Activated CD4-positive, alpha-beta T cell treated with anti-CD3 and anti-CD28 coated beads, Interleukin-2, Interleukin-6, amounts not matched to agents 100 ng/mL and 50 ng/mL, durations not matched to agents 16 hours and 8 hours (primary cell): ENCODE measurements around the gene SOX6.

Experiments used
- DNase-seq: peaks from one replicate; pipeline ENCODE4 v3.0.0-alpha.2; 2020

Gene SOX6

DNA sequence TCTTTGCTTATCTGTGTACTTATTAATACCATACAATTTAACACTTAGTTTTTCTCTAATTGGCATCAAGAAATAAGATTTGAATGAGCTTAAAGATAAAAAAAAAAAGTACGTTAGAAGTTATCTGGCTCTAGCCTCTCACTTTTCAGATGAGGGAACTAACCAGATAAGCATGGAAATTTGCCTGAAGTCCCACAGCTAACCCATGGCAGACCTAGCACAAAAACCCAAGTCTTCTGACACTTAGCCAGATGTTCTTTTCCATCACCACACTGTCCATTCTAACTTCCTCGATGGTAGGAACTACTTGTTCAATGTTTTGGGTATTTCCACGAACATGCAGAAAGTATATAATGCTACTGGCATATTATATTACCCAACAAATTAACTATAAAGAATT lies 7.4 kb upstream of the SOX6 start:
- no peak for DNase-seq

DNA sequence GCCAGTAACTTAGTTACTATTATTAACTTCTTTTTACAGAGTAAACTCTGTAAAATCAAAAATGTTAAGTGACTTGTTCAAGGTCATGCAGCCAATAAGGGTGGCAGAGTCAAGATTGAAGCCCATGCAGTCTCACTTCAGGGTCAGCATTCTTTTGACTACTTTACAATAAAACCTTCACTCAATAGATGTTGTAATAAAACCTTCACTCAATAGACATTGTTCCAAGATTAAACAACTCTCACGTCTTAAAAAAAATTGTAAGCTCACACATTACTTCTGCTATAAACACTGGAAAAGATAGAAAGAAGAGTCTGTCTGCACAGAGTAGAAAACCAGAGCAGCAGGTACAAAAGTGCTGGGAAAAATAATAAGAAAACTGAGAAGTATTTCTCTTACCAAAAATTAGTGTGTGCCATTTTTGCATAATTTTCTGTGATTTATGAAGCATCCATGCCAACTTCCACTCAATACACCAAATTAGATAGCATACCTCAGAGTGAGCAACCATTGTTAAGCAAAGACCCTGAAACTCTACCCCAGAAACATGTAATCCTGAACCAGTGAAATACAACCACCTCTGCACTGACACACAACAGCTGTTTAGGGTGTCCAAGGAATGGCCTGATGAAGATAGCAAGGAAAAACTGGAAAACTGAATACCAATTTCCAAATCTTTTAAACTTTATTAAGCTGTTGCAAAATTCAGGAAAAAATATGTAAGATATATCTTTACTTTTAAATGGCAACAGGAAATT lies 4.9 kb upstream of the SOX6 start:
- DNase-seq: no peak

DNA sequence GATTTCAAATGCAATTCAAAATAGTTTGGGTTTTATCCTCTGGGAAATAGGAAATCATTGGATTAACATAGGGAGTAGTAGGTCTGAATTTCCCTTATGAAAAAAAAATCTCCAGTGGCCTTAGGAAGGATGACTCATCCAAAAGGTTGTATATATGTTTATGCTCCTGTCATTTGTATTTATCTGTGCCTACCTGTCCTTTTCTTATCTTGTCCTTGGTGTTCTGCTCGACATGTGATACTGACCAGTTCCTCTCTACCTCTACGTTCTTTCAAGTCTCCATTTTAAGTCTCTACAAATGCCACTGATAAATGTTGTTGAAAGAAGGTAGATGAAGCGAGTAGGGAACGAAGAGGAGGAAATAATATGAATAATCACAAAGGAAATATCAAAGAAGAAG lies 3.0 kb upstream of the SOX6 start:
- no peak for DNase-seq

DNA sequence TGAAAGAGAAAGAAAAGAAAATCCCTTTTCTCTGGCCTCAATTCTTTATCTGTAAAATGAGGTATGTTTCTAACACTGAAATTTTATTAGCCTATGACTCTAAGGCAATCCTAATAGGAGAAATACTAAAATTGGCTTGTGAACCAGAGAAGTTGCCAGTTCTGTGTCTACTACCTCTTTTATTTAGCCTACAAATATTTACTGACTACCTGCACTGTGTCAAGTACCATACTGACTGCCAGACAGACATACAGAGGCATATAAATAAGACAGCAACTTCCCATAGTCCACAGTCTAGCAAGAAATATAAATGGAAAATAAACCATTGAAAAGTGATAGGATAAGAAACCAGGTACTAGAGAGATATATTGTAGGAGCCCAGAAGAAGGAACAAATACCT lies 2.4 kb upstream of the SOX6 start:
- DNase-seq: no peak

DNA sequence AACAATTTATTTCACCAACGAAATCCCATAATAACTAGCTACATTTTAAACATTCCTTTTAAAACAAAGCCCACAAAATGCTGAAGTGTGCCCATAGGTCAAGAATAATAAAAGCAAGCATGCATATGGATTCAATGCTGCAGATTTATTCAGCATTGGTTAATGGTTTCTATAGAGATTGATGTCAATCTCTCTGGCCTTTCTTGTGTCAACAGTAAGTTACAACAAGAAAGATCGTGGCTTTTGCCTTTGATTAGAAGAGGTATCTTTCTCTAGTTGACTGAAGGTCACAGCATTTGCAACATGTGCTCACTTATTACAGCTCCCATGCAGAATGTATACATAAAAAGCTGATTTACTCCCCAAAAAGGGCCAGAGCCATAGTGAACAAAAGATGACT lies 1.4 kb upstream of the SOX6 start:
- DNase-seq: no peak

DNA sequence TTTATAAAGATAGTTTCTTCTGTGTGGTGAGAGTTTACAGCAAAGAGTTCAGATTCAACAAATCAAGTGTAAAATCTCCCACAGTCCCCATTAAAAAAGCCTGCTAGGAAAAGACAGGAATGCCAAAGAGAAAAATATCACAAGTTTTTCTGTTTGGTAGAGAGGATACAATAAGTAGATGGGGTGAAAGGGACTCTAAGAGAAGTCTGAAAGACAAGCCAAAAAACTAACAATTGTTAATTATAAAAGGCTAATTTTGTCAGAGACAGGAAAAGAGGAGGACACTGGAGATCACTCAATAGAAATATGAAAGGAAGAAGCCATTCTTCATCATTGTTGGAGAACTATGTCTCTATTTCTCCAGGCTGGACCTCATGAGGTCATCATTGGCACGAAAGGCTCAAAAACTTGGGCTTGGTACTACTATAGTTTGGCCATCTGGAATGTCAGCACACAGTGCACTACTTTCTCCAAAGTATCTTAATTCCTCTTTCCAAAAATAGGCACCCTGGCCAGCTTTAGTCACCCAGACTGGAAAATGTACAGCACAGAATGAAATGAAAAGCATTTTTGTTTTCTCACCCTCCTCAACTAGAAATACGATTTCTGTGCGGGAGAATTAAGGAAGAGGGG lies 531 bp upstream of the SOX6 start:
- no peak for DNase-seq

DNA sequence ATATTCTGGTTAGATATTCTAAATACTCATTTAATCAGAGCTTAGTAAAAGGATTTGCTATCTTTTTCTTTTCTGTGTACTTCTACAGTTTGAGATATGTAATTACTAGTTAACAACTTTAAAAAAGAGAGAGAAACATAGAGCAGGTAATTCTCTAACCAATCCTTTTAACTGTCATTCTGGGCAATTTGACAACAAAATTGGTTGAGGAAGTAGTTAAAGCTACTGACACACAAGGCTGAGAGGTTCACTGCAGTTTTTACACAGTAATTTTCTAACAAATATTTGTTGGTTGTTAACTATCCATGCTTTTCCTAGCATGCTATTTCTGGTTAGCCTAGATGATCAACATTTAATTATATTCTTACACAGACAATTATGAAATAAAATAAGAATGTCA lies 3.6 kb downstream of the SOX6 start:
- DNase-seq: no peak

DNA sequence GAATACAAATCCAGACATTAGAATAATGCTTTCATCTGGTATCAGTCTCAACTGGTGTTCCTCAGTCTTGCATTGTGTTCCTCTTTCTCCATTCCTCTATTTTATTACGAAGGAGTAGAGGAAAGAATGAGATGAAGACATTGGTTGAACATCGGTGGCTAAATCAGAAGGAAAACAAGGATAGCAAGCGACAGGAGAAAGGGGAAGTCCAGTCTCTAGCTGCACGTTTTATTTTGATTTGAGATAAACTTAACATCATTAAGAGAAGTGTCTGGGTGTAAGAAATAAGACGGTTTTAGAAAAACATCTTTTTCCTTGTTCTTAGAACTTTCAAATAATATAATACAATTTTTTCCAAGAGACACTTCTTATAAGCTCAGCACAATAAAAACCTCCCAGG lies 6.2 kb downstream of the SOX6 start:
- DNase-seq: no peak

DNA sequence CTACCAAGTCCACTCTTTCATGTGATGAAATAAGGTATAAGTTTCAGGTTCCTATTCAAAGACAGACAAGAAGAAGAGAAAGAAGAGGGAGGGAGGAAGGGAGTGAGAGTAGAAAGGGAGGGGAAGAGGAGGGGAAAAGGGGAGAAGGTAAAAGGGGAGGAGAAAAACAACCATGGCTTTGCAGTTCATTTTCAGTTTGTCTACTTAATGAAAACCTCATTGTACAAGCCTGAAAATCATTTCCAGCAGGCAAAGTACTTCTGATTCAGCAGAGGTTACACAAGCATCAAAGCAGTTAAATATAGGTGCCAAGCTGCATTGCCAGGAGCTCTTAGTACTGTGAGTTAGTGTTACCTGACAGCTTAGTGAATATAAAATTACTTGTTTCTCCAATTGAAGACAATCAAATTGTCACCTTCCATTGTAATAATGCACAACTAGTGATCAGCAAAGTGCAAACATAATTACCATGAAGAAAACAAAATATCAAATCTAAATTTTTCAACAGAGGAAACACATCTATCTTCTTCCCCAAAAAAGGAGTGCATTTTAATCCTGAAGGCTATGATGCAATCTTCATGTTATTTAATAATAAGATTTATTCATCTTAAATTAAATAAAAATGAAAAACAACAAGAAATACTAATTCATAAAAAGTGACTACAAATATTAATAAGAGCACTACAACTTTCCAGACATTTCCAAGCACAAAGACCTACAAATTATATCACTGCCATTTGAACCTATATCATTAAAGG lies 8.2 kb downstream of the SOX6 start:
- DNase-seq: no peak

DNA sequence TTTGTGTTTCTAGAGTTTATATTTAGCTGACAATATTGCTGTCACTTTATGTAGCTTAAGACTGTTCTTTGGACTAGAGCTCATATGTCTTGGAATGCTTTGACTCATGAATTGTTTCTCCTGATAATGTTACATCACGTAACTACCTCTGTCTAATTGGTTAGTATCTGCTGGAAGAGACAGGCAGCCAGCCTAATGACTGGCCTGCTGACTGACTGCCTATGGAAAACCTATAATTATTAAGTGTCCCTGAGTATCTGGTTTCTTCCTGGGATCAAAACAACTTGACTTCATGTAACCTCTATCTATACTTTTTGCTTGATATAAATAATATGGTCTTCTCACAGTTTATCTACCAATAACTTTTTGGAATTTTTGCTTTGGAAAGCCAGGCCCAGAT lies 9.4 kb downstream of the SOX6 start:
- DNase-seq: no peak

DNA sequence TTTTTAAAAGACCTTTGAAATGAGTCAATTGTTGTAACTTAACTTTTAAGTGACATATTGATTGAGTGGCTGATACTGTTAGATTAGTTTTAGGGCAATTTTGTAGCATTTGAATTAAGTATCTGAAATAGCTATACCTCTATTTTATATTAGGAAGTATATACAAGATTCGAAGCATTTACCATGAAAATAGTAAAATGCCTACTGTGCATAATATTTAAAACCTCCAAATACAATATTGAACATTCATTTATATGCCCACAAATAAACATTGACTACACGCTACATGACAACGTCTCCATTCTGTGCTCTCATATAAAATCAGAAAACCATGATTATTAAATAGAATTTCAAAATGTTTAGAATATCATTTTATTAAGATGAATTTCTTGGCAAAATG lies 14.5 kb downstream of the SOX6 start:
- DNase-seq: no peak

DNA sequence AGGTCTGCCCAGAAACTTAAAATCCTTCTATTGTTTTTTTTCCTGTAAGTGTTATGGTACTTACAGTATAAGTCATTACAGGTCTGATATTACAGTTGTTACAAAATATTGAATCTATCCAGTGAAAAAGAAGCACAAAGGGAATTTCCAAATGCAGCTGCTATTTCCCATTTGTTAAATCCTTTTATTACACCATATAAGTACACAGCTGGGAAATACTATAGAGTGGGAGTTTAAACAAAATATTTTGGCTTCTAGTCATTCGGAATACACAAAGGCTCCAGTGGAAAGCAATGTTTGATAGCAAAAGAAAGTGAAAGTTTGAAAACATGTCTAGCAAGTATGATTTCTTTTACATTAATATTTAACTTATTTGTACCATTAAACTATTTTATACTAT lies 18.0 kb downstream of the SOX6 start:
- no peak for DNase-seq

DNA sequence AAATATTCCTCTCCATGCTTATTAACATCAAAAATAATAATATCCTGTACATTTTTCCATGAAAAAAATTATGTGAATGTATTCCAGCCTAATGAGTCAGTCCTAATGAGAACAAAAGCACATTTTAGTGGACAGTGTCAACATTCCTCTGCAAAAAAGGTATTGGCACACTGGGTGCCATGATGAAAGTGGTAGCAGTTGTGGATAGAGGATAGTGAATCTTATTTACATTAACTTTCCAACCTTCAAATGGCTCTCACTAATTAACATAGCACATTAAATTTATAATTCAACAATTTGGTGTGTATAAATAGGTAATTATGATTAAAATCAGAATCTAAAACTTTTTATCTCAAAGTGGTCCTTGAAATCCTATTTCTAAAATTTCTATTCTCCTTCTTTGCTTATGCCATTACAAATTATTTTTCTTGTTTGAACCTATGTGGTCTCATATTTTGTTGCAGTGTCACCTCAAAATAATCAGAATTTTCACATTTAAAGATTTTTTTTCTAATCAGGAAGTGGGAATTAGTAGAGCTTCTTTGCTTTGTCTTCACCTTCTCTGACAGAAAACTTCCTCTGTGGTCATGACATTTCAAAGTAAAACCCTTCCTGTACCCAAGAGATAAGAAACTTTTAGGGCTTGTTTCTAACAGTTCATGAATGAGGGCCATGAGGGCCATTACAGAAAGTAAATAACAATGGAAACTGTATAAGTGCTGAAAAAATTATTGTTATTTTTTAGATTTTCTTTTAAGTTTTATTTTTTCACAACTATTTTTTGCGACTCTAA lies 18.7 kb downstream of the SOX6 start:
- DNase-seq: no peak

DNA sequence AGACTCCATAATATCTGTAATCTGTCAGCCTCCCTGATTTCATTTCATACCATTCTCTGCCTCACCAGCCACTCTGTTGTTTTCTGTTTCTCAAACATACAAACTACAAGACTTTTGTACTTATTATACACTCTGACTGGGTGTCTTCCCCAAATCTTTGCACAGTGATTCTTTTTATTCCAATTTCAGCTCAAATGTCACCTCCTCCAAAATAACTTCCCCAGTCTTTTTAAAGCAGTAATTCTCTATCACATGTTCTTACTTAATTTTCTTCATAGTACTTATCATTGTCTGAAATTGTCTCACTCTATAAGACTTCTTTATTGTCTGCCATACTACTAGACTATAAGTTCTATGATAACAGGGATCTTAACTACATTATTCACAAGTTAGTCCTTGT lies 19.6 kb downstream of the SOX6 start:
- no peak for DNase-seq

DNA sequence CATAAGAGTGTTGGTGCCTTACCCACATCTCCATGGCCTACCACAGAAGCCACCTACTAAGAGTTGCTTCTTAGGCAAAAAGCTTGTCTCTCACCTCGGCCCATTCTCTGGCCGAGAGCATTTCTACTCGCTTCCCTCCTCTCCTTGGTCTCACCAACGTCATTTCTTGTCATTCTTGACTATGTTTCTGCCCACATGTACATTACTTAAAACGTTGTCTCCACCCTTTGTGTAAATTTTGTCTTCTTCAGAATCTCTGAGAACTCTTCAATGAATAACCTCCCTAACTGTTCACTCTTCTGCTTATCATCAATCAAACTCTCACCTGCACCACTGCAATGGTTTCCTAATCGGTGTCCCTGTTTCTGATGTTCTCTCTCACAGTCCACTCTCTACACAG lies 20.1 kb downstream of the SOX6 start:
- no peak for DNase-seq

DNA sequence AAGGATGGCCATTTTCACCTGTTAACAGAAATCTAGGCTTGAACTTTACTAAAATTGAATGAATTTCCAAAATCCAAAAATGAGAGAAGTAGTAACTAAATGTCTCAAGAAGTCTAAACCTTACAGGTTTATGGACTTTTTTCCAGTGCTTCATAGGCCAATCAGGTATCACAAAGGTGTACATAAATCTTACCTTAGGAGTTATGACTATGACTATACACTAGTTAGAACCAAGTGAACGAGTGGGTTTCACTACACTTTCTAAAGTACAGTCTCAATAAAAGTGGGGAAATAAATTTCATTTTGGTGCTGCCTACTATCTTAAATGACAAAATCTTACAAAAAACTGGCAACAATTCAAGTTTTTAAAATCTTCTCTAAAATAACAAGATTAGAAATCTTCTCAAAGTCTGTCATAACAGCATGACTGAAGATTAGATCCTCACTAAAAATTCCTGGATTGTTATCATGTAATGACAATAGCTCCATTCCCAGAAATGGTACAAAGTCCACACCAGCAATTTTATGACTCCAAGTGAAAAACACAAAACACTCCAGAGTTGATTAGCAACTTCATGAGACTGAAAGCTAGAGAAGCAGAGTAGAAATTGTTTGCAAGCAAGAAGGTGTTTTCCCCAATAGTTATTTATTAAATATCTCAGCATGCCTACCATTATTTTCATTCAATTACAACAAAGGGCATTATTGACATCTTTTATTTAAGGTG lies 20.9 kb downstream of the SOX6 start:
- no peak for DNase-seq

DNA sequence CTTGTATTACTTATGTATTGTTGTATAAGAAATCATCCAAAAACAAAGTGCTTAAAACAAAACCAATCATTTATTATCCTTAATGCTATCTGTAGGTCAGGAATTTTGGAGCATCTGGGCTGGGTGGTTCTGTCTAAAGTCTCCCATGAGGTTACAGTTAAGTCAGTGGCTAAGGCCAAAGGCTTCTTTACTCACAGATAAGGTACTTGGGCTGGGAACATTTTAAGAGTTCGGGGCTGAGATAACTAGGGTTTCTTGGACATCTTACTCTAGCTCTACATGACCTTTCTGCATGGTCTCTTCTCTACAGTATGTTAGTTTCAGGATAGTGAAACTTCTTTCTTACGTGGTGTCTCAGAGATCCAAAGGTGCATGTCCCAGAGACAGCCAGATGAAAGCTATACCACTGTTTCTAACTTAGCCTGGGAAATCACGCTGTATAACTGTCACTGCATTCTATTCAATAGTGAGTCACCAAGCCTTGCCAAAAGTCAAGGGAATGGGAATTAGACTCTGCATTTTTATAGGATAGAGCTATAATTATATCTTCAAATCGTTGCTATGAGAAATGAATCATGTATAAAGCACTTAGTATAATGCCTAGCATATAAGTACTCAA lies 29.6 kb downstream of the SOX6 start:
- DNase-seq: no peak

DNA sequence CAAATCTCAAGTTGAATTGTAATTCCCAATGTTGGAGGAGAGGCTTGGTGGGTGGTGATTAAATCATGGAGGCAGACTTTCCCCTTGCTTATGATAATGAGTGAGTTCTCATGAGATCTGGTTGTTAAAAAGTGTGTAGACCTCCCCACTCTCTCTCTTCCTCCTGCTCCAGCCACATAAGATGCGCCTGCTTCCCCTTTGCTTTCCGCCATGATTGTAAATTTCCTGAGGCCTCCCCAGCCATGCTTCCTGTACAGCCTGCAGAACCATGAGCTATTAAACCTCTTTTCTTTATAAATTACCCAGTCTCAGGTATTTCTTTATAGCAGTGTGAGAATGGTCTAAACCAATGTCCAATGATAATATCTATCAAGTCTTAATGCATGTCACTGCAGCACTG lies 34.2 kb downstream of the SOX6 start:
- DNase-seq: no peak

DNA sequence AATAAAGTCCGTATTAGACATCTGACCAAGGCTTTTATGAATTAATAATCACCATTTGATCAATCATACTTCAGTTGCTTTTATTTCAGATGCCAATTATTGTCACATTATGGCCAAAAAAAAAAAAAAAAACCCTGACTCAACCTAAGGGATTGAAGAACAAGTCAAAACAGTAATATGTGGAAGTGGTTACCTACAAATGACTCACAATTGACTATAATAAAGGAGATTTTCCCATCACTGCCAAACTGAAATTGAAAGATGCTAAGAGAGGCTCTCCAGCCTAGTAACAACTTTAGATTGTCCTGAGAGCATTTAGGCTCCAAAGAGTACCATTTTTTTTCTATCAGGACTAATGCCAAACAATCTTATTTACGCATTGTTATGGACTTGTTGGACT lies 35.2 kb downstream of the SOX6 start:
- DNase-seq: no peak

DNA sequence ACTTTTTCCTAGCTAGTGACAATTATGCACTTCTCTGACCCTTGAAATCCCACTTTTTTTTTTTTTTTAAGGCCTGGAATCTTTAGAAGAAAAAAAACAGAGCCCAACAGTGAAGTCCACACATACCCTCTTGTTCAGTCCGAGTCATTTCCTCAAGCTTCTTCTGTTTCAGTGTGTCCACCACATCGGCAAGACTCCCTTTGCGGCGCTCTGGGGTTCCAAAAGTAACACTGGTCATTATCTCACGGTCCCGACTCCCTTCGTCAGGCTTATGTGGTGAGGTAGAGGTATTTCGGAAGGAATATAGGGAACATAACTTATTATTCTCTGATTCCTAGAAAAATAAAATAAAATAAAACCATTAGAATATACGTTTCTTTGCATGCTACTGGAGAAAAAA lies 38.0 kb downstream of the SOX6 start:
- DNase-seq: no peak

DNA sequence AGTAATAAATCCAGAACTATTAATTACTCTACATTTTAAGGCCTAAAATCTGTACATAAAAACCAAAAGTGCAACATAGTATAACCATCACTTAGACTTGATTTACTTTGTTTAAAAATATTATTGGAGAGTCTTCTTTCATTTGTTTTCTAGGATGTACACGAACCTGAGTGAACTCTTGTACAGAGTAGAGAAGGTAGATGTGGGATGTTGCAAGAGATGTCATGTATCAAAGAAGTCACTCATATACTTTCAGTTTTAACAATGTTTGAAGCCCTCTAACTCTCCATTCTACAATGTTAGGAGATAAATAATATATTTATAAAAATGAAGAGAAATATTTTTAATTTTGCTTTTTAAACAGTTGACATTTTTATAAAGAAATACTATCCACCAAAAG lies 38.6 kb downstream of the SOX6 start:
- no peak for DNase-seq

DNA sequence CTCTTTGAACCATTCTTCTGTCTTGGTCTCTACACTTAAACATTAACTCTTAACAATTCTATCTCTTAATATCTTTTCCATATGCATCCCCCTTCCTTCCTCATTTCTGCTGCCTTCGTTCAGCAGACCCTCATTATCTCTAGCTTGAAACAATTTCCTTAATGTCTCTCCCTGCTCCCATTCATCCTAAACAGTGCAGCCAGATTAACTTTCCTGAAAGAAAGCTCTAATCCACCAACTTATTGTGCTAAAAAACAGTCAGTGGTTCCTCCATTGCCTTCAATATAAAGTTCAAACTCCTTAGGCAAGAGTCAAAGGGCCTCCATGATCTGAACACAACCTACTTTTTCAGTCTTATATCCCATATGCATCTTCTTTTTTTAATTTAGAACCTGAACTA lies 42.5 kb downstream of the SOX6 start:
- no peak for DNase-seq
